ENCODE measurements around the gene SP110.
A peak's percentile ranks its signal among the peaks of the same experiment; 100 is the strongest.

Gene SP110

DNA sequence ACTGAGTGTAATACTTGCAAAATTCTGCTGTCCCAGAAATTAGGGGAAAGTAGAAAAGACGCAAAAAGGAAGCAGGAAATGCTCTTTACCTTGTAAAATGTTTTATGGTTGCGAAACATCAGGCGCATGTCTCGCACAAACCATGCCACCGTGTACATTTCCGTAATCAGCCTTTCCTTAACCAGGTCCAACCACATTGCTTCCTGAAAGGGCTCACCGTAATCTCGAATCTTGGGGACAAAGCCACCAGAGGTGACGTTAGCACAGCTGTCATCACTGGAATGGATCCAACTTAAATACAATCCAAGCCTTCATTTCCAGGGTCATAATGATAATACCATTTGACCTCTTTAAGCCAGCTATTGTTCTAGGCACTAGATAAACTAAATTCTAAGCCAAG is 49.3 kb downstream of the SP110 start:
- Mint-ChIP-seq H3K36me3 (ENCODE audit: low read depth) (peaks cover 48% of the 10 kb centered on the region), H3K4me1 (peaks cover 10% of the 10 kb centered on the region), H3K4me3 (no peak overlapping the region), H3K9me3 (no peaks in the 10 kb centered on the region), H3K27ac (peak overlapping the region; percentile 48), H3K27me3 (no peaks in the 10 kb centered on the region)
- ATAC-seq (no peak), DNase-seq (no peak)

DNA sequence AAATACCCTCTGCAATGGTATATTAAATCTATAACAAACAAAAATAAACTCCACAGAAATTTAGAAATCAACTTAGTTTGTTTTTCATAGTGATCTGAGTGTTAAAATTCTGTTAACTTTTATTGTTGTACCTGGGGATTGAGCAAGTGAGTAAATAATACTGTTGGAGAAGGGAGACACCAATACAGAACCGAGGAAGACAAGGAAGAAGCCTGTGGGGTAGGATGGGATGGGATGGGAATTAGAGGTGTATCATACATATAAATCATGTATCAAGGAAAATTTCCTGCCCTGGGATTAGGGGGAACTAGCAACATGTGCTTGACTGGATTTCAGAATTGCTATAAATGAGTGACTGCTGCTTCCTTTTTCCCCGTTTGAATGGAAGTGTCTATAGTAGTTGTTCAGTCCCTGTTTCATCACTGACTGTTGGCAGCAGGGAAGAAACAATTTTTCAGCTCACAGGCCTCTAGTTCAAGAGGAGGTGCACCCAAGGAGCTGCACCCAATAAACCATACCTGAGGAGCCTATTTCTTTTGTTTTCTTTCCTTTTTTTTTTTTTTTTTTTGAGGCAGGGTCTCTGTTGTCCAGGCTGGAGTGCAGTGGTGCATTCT is 53.1 kb downstream of the SP110 start:
- H3K27me3 Mint-ChIP-seq = no peaks in the 10 kb centered on the region
- ATAC-seq (no peak), DNase-seq (no peak)
- H3K4me3 Mint-ChIP-seq = no peak overlapping the region
- H3K27ac Mint-ChIP-seq = peak overlapping the region; percentile 0
- H3K9me3 Mint-ChIP-seq = no peaks in the 10 kb centered on the region
- H3K4me1 Mint-ChIP-seq = peaks cover 10% of the 10 kb centered on the region
- peaks cover 42% of the 10 kb centered on the region for H3K36me3 Mint-ChIP-seq (ENCODE audit: low read depth)

DNA sequence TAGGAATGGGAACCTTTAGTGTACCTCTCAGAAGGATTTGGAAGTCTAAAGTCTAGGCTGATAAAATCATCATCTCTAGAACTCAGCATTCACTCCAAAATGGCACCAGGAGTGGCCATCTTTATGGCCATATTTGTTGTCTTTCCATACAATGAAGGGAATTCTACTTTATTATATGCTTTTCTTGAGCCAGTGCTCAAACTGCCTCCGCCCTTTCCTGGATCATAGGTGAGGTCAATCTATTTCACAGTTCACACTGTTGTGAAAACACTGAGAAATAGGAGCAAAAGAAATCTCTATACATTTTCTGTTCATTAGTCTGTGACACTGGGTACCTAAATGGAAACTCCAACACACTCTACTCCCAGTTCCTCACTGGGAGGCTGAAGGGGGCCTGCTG is 55.6 kb downstream of the SP110 start:
- H3K4me1 Mint-ChIP-seq = peaks cover 8% of the 10 kb centered on the region
- ATAC-seq = no peak
- no peak overlapping the region for H3K4me3 Mint-ChIP-seq
- DNase-seq = no peak
- H3K27me3 Mint-ChIP-seq = no peaks in the 10 kb centered on the region
- peaks cover 29% of the 10 kb centered on the region for H3K36me3 Mint-ChIP-seq (ENCODE audit: low read depth)
- H3K9me3 Mint-ChIP-seq = no peaks in the 10 kb centered on the region
- no peak overlapping the region for H3K27ac Mint-ChIP-seq

DNA sequence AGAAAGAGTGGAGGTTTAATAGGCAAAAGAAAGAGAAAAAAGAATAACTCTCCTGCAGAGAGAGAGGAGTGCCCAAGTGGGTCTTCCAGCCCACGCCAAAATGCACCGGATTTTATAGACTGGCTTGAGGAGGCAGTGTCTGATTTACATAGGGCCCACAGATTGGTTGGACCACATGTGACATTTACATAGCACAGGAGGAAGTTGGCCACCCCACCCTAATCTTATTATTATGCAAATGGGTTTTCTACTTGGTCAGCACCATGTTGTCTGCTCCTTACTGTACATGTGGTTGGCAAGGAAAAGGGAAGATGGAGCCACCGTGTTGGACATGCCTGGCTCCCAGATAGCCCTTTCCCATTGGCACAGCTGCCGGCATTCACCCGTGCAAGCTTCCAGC is 56.8 kb downstream of the SP110 start:
- DNase-seq (no peak), ATAC-seq (no peak)
- no peak overlapping the region for H3K4me3 Mint-ChIP-seq
- H3K27ac Mint-ChIP-seq = no peak overlapping the region
- peaks cover 20% of the 10 kb centered on the region for H3K36me3 Mint-ChIP-seq (ENCODE audit: low read depth)
- H3K4me1 Mint-ChIP-seq = peaks cover 15% of the 10 kb centered on the region
- H3K27me3 Mint-ChIP-seq = no peaks in the 10 kb centered on the region
- H3K9me3 Mint-ChIP-seq = no peaks in the 10 kb centered on the region

DNA sequence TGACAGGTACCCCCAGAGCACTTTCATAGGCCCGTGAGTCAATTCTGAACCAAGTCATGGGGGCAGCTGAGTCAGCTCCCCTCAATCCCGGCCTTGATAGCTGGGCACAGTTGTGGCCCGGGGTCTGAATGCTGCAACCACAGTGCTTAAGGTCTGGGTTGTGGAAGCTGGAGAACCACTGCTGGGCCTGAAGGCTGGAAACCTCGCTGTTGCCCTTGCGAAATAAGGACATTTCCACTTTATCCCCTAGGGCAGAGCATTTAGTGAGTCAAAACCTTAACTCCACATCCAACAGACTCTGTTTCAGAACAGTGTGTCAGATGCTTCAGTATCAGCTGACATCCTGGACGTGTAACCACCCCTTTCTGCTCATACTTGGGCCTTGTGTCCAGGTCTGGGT is 58.6 kb downstream of the SP110 start:
- Mint-ChIP-seq H3K4me3 (no peak overlapping the region), H3K27me3 (peaks cover 2% of the 10 kb centered on the region), H3K27ac (no peak overlapping the region), H3K4me1 (peaks cover 23% of the 10 kb centered on the region), H3K36me3 (ENCODE audit: low read depth) (peaks cover 8% of the 10 kb centered on the region), H3K9me3 (no peaks in the 10 kb centered on the region)
- peak; percentile 29 for ATAC-seq
- DNase-seq = no peak

DNA sequence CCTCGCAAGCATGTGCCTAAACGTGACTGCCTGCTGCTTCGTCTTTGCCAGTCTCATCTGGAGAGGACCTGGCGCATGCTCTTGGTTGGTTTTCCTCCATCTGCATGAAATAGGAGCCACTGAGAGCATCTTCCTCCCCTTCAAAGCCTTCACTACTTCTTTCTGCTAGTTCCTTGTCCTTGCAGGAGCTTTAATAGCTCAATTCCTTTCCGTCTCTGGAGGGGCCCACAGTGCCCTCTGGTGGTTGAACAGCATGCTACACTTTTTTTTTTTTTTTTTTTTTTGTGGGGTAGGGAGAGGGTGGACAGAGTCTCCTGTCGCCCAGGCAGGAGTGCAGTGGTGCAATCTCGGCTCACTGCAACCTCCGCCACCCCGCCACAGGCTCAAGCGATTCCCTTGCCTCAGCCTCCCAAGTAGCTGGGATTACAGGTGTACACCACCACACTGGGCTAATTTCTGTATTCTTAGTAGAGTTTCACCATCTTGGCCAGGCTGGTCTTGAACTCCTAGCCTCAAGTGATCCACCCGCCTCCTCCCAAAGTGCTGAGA is 59.6 kb downstream of the SP110 start:
- peak; percentile 63 for DNase-seq
- Mint-ChIP-seq H3K36me3 (ENCODE audit: low read depth) (peaks cover 8% of the 10 kb centered on the region), H3K27me3 (peaks cover 2% of the 10 kb centered on the region), H3K9me3 (no peaks in the 10 kb centered on the region), H3K4me1 (peaks cover 30% of the 10 kb centered on the region), H3K4me3 (no peak overlapping the region), H3K27ac (no peak overlapping the region)
- ATAC-seq = peak; percentile 17

DNA sequence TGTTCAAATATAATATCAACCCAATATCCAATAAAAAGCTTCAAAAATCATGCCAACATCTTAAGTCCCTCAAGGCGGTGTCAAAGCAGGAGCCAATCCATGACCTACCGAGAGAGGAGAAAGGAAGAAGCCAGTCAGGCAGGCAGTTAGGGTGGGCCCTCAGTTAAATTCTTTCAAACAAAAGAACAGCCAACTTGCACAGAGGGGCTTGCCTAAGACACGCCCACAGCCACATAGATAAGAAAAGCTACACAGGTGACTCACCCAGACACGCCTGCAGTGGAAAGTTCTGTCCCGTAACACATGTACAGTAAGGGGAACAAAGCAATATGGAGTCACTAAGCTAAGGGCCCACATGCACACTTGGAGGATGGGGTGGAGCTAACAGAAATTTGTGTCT is 61.3 kb downstream of the SP110 start:
- ATAC-seq (peak; percentile 46), DNase-seq (peak; percentile 16)
- peaks cover 34% of the 10 kb centered on the region for H3K4me1 Mint-ChIP-seq
- no peak overlapping the region for H3K4me3 Mint-ChIP-seq
- H3K27ac Mint-ChIP-seq = no peak overlapping the region
- H3K9me3 Mint-ChIP-seq = no peaks in the 10 kb centered on the region
- no peaks in the 10 kb centered on the region for H3K36me3 Mint-ChIP-seq (ENCODE audit: low read depth)
- peaks cover 2% of the 10 kb centered on the region for H3K27me3 Mint-ChIP-seq

- no peak for DNase-seq
- ATAC-seq = no peak
- H3K27me3 Mint-ChIP-seq = peaks cover 2% of the 10 kb centered on the region
- H3K27ac Mint-ChIP-seq = no peak overlapping the region
- H3K36me3 Mint-ChIP-seq (ENCODE audit: low read depth) = no peaks in the 10 kb centered on the region
- peaks cover 34% of the 10 kb centered on the region for H3K4me1 Mint-ChIP-seq
- peaks cover 5% of the 10 kb centered on the region for H3K9me3 Mint-ChIP-seq
- no peak overlapping the region for H3K4me3 Mint-ChIP-seq
Observed at GRCh38 chr2:230156782-230157699, 62.7 kb downstream of the SP110 start.

DNA sequence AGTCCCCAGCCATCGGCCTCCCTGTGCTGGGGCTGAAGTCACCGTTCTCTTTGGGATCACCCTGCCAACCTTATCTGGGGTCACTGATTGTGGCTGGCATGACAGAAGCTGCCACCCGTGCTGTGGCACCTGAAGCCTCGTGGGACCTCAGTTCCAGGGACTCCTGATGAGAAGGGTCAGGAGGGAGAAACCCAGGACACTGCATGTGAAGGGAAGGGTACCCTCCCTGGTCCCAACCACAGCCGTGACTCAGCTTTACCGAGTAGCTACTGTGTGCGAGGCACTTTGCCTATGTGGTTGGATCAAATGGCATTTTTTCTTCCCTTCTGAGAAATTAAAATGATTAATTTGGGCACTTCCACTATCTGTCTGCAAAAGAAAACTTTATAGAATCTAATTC is 64.4 kb downstream of the SP110 start:
- Mint-ChIP-seq H3K27me3 (peaks cover 2% of the 10 kb centered on the region), H3K9me3 (peaks cover 8% of the 10 kb centered on the region), H3K36me3 (ENCODE audit: low read depth) (no peaks in the 10 kb centered on the region), H3K27ac (no peak overlapping the region), H3K4me1 (peaks cover 29% of the 10 kb centered on the region), H3K4me3 (no peak overlapping the region)
- DNase-seq (peak; percentile 60), ATAC-seq (peak; percentile 84)

DNA sequence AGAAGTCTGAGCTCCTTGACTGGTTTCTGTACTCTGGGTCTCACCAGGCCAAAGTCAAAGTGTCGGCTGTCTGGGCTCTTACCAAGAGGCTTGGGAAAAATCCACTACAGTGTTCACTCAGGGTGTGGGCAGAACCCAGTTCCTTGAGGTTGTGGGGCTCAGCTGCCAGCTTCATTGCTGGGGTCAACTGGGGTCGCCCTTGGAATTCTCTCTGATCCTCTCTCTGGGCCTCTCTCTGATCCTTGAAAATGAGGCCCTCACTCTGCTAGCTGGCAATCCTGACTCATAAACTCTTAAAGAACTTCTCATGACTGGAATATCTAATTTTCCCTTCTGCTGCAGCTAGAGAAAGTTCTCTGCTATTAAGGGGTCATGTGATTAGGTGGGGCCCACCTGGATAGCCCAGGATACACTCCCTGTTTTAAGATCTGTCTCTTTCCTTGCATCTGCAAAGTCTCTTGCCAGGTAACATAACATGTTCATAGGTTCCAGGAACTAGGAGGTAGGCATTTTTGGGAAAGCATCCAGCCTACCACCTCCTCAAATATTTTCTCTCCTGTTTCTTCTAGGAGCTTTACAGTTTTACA is 66.3 kb downstream of the SP110 start:
- H3K27me3 Mint-ChIP-seq = peaks cover 2% of the 10 kb centered on the region
- peaks cover 21% of the 10 kb centered on the region for H3K4me1 Mint-ChIP-seq
- H3K36me3 Mint-ChIP-seq (ENCODE audit: low read depth) = no peaks in the 10 kb centered on the region
- peaks cover 8% of the 10 kb centered on the region for H3K9me3 Mint-ChIP-seq
- H3K27ac Mint-ChIP-seq = no peak overlapping the region
- DNase-seq (no peak), ATAC-seq (no peak)
- H3K4me3 Mint-ChIP-seq = no peak overlapping the region

DNA sequence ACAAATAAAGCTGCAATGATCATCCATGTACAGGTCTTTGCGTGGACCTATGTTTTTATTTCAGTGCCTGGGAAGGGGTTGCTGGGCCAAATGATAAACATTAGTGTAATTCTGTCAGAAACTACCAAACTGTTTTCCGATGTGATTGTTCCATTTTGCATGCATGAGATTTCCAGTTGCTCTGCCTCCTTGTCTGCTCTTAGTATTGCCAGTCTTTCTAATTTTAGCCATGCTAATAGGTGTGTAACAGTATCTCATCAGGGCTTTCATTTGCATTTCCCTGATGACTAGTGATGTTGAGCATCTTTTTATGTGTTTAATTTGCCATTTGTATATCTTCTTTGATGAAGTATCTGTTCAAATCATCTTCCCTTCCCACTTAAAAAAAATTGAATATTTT is 67.5 kb downstream of the SP110 start:
- Mint-ChIP-seq H3K27me3 (no peaks in the 10 kb centered on the region), H3K27ac (no peak overlapping the region)

GRCh38 chr2:230144355-230144754 is 75.4 kb downstream of the SP110 start:
- H3K36me3 Mint-ChIP-seq (ENCODE audit: low read depth) = no peaks in the 10 kb centered on the region
- H3K9me3 Mint-ChIP-seq = peaks cover 9% of the 10 kb centered on the region
- DNase-seq = no peak
- H3K27ac Mint-ChIP-seq = no peak overlapping the region
- no peak overlapping the region for H3K4me3 Mint-ChIP-seq
- ATAC-seq = no peak
- no peaks in the 10 kb centered on the region for H3K27me3 Mint-ChIP-seq
- H3K4me1 Mint-ChIP-seq = no peaks in the 10 kb centered on the region

More for the DNA sequence above, 67.5 kb downstream of the SP110 start:
- no peak overlapping the region for H3K4me3 Mint-ChIP-seq
- DNase-seq (no peak), ATAC-seq (no peak)
- H3K9me3 Mint-ChIP-seq = peaks cover 8% of the 10 kb centered on the region
- H3K36me3 Mint-ChIP-seq (ENCODE audit: low read depth) = no peaks in the 10 kb centered on the region
- H3K4me1 Mint-ChIP-seq = peaks cover 17% of the 10 kb centered on the region

GRCh38 chr2:230140667-230141066 is 79.1 kb downstream of the SP110 start:
- Mint-ChIP-seq H3K4me3 (no peak overlapping the region), H3K36me3 (ENCODE audit: low read depth) (no peaks in the 10 kb centered on the region), H3K4me1 (no peaks in the 10 kb centered on the region), H3K27me3 (no peaks in the 10 kb centered on the region), H3K9me3 (peaks cover 9% of the 10 kb centered on the region), H3K27ac (no peak overlapping the region)
- DNase-seq (no peak), ATAC-seq (no peak)

DNA sequence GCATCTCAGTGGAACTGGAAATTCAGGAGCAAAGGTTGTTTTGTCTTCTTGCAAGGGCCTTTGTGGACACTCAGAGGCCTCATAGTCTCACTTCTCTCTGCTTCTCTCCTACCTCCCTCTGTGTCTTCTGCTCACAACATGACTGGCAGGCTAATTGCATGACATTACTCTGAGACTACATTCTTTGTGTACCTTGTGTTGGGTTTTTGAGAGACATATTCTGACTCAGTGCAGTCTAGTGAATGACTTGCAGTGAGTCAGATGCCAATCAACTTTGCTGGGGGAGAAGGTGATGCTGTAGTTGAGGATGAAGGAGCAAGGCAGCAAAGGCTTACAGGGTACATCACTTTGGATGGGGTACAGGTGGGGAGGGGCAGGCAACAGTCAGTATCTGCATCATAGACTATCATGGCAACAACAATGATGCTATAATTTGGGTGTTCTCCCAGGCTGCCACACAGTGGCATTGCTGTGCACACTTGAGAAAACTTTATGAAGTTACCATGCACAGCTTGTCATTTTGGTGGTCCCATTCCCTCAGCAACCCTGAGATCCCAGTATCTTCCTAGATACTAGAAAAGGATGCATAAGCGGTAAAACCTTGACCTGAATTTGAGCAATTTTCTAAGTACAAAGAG is 81.8 kb downstream of the SP110 start:
- no peaks in the 10 kb centered on the region for H3K27me3 Mint-ChIP-seq
- no peak overlapping the region for H3K27ac Mint-ChIP-seq
- H3K4me1 Mint-ChIP-seq = no peaks in the 10 kb centered on the region
- H3K36me3 Mint-ChIP-seq (ENCODE audit: low read depth) = no peaks in the 10 kb centered on the region
- H3K9me3 Mint-ChIP-seq = peaks cover 9% of the 10 kb centered on the region
- H3K4me3 Mint-ChIP-seq = no peak overlapping the region
- peak; percentile 49 for ATAC-seq
- no peak for DNase-seq
